Keratinocyte (primary cell): ENCODE data around the gene ASTN1. TPM values are rescaled to one million over a fixed set of nuclear protein-coding genes. Genes with fewer than 3 reads are reported as not detected.
A peak's percentile ranks its signal among the peaks of the same experiment; 100 is the strongest.

ENCODE experiments used
- DNase-seq: peaks from one replicate; pipeline ENCODE4 v3.0.0-alpha.2; 2011; ENCODE audit warnings: low read depth, missing footprints, low spot score
- FAIRE-seq: peaks from 2 replicates; lab custom pipeline; 2011; peaks lifted over from hg19 to GRCh38; lab: Jason Lieb, UNC
- H2AFZ ChIP-seq: 2 replicates; pipeline ENCODE4 v1.6.0; 2012; ENCODE audit warnings: low read length, control low read depth, inconsistent platforms; ENCODE audit not compliant: control insufficient read depth
- H3K27ac ChIP-seq: 2 replicates; pipeline ENCODE4 v1.5.1; 2011; ENCODE audit warnings: low read length; ENCODE audit not compliant: control insufficient read depth, insufficient read depth
- H3K27me3 ChIP-seq: 3 replicates; pipeline ENCODE4 v1.6.0; 2011; ENCODE audit warnings: low read length; ENCODE audit not compliant: control insufficient read depth, insufficient read depth; ENCODE audit errors: extremely low read depth
- H3K36me3 ChIP-seq, 2 experiments: 2 replicates in 1 of 2; 3 replicates in 1 of 2; pipeline ENCODE4 v1.5.1; 2011; ENCODE audit warnings: low read length in 2 of 2, mild to moderate bottlenecking in 1 of 2; ENCODE audit not compliant: control insufficient read depth in 2 of 2, insufficient read depth in 2 of 2; ENCODE audit errors: extremely low read depth in 1 of 2
- H3K4me1 ChIP-seq: 3 replicates; pipeline ENCODE4 v1.5.1; 2011; ENCODE audit warnings: low read length; ENCODE audit not compliant: control insufficient read depth, insufficient read depth; ENCODE audit errors: extremely low read depth
- H3K4me2 ChIP-seq: 3 replicates; pipeline ENCODE4 v1.6.0; 2011; ENCODE audit warnings: low read depth, low read length; ENCODE audit not compliant: control insufficient read depth, insufficient read depth; ENCODE audit errors: extremely low read depth
- H3K4me3 ChIP-seq, 3 experiments: fragments of 200-600 bp in 1 of 3; sonication (generic) in 1 of 3; 2 replicates in 2 of 3; 3 replicates in 1 of 3; pipeline ENCODE4 v1.5.1; 2011 to 2016; ENCODE audit warnings: low read length in 3 of 3, mild to moderate bottlenecking in 3 of 3, control low read depth in 2 of 3, inconsistent platforms in 1 of 3, low read depth in 1 of 3, mixed read lengths in 1 of 3, mixed run types in 1 of 3, moderate library complexity in 1 of 3; ENCODE audit not compliant: control insufficient read depth in 2 of 3, insufficient read depth in 2 of 3; ENCODE audit errors: extremely low read depth in 1 of 3
- H3K79me2 ChIP-seq: 2 replicates; pipeline ENCODE4 v1.6.0; 2012; ENCODE audit warnings: low read length; ENCODE audit not compliant: control insufficient read depth, insufficient read depth
- H3K9ac ChIP-seq: 3 replicates; pipeline ENCODE4 v1.6.0; 2011; ENCODE audit warnings: low read length; ENCODE audit not compliant: control insufficient read depth, insufficient read depth; ENCODE audit errors: extremely low read depth
- H3K9me1 ChIP-seq: 3 replicates; pipeline ENCODE4 v1.6.0; 2011; ENCODE audit warnings: low read length; ENCODE audit not compliant: control insufficient read depth, insufficient read depth; ENCODE audit errors: extremely low read depth
- H3K9me3 ChIP-seq: 2 replicates; pipeline ENCODE4 v1.5.1; 2012; ENCODE audit warnings: low read depth, low read length; ENCODE audit not compliant: control insufficient read depth
- H4K20me1 ChIP-seq: 3 replicates; pipeline ENCODE4 v1.6.0; 2011; ENCODE audit warnings: low read length; ENCODE audit not compliant: control insufficient read depth, insufficient read depth; ENCODE audit errors: extremely low read depth
- EZH2 ChIP-seq: IDR thresholded peaks from one replicate; pipeline ENCODE4 v1.6.1; 2012; ENCODE audit warnings: inconsistent platforms, mild to moderate bottlenecking, low read length, moderate library complexity
- dilution Hi-C: fragments of 300-500 bp; cut with MboI; formaldehyde crosslinking; loops from one replicate; pipeline ENCODE4 v1.7.0; 2020; ENCODE audit warnings: low sequenced_read_pairs; ENCODE audit not compliant: extremely low pct_ligation_motif_present
- polyA plus RNA-seq, 5 experiments: library from polyadenylated mRNA; depleted of rRNA in 3 of 5; stranded (reverse) in 3 of 5; stranded (forward) in 1 of 5; unstranded in 1 of 5; fragments of >200 nt; gene quantifications; 1 replicate in 1 of 5; 2 replicates in 3 of 5; 3 replicates in 1 of 5; pipeline versions ENCODE4 v1.2.1 to v1.2.3, GENCODE V29; 2011 to 2012; ENCODE audit warnings: missing spikeins in 2 of 5, low read depth in 1 of 5, low replicate concordance in 1 of 5
- TF ChIP-seq, protein P1 (sequence below), 3 experiments: IDR thresholded peaks in 1 of 3; conservative IDR thresholded peaks in 1 of 3; optimal IDR thresholded peaks in 1 of 3; 2 replicates in 2 of 3; 3 replicates in 1 of 3; pipeline versions ENCODE3 to v1.5.1; 2011; ENCODE audit warnings: low read length in 3 of 3, mild to moderate bottlenecking in 3 of 3, moderate library complexity in 2 of 3, control low read depth in 1 of 3, inconsistent platforms in 1 of 3; ENCODE audit not compliant: insufficient read depth in 2 of 3; ENCODE audit errors: extremely low read depth in 1 of 3

ASTN1 gene
- polyA plus RNA-seq, 1 donor (not counting 4 experiments of a cell fraction or from before 2014, with no cell fraction given), result 0.08 TPM

DNA sequence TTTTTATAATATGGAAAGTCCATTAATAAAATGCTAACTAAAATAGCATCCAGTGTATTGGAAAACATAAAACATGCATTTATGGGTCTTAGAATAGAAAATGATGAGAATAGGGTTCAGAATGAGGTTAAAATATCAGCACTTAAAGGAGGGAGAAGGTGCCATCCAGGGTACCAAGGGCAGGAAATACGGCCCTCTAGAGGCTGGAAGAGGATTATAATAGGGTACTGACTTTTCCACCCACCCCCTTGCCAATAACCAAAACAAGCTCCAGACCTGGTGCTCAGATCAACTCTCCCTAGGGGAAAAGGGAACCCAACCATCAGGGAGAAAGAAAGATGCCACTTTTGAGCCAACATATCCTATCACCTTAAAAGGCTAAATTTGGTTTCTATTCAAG lies 26.7 kb downstream of the ASTN1 start:
- no peak for TF ChIP-seq EZH2
- TF ChIP-seq, protein P1, sequence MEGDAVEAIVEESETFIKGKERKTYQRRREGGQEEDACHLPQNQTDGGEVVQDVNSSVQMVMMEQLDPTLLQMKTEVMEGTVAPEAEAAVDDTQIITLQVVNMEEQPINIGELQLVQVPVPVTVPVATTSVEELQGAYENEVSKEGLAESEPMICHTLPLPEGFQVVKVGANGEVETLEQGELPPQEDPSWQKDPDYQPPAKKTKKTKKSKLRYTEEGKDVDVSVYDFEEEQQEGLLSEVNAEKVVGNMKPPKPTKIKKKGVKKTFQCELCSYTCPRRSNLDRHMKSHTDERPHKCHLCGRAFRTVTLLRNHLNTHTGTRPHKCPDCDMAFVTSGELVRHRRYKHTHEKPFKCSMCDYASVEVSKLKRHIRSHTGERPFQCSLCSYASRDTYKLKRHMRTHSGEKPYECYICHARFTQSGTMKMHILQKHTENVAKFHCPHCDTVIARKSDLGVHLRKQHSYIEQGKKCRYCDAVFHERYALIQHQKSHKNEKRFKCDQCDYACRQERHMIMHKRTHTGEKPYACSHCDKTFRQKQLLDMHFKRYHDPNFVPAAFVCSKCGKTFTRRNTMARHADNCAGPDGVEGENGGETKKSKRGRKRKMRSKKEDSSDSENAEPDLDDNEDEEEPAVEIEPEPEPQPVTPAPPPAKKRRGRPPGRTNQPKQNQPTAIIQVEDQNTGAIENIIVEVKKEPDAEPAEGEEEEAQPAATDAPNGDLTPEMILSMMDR (optimal IDR thresholded peaks at IDR 0.05 in 1 of 3, IDR thresholded peaks at IDR 0.05 in 1 of 3, conservative IDR thresholded peaks at IDR 0.05 in 1 of 3; ENCODE audit: extremely low read depth in 1 of 3, insufficient read depth in 2 of 3, low read length in 3 of 3), result peak; percentile 4 to 13 (median 9)
- no peak overlapping the region for H3K27ac ChIP-seq
- H3K4me2 ChIP-seq, result no peak overlapping the region
- no peaks in the 10 kb centered on the region for H3K4me1 ChIP-seq
- H3K36me3 ChIP-seq, result no peaks in the 10 kb centered on the region
- no peaks in the 10 kb centered on the region for H4K20me1 ChIP-seq
- no peaks in the 10 kb centered on the region for H3K9me1 ChIP-seq
- H2AFZ ChIP-seq, result no peak overlapping the region
- no peak for FAIRE-seq
- H3K27me3 ChIP-seq, result peaks cover 2% of the 10 kb centered on the region
- no peak overlapping the region for H3K4me3 ChIP-seq
- dilution Hi-C loops, result no loop called here
- H3K9ac ChIP-seq, result no peak overlapping the region
- H3K9me3 ChIP-seq, result no peaks in the 10 kb centered on the region
- DNase-seq, result no peak
- H3K79me2 ChIP-seq, result no peaks in the 10 kb centered on the region

DNA sequence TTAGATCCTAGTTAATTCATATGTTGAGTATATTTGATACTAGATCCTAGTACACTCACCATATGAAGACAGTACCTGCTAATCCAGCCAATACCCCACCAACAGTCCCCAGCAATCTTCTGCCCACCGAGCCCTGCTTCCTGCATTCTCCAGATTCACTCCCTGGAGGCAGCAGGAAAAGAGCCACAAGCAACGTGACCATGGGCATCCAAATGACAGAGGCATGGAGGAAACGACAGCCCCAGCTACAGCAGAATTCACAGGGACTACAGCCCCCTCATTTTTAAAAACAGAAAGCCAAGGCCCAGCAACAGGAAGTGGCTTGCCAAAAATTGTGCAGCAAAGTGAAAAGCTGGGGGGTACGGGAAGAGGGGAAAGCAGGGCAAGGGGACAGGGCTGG lies 29.3 kb downstream of the ASTN1 start:
- no peaks in the 10 kb centered on the region for H3K79me2 ChIP-seq
- dilution Hi-C loops, result no loop called here
- H3K27ac ChIP-seq, result no peak overlapping the region
- TF ChIP-seq, protein P1 (optimal IDR thresholded peaks at IDR 0.05 in 1 of 3, IDR thresholded peaks at IDR 0.05 in 1 of 3, conservative IDR thresholded peaks at IDR 0.05 in 1 of 3; ENCODE audit: extremely low read depth in 1 of 3, insufficient read depth in 2 of 3, low read length in 3 of 3), result no peak
- no peak for TF ChIP-seq EZH2
- no peaks in the 10 kb centered on the region for H3K36me3 ChIP-seq
- no peak overlapping the region for H3K9ac ChIP-seq
- no peak overlapping the region for H3K4me2 ChIP-seq
- H3K9me1 ChIP-seq, result no peaks in the 10 kb centered on the region
- no peak for FAIRE-seq
- H3K27me3 ChIP-seq, result no peaks in the 10 kb centered on the region
- no peaks in the 10 kb centered on the region for H3K4me1 ChIP-seq
- no peak overlapping the region for H2AFZ ChIP-seq
- no peaks in the 10 kb centered on the region for H4K20me1 ChIP-seq
- DNase-seq, result no peak
- no peak overlapping the region for H3K4me3 ChIP-seq
- H3K9me3 ChIP-seq, result no peaks in the 10 kb centered on the region
